ENCODE data around the gene ZNF780A. TPM values are rescaled to one million over a fixed set of nuclear protein-coding genes. Genes with fewer than 3 reads are reported as not detected.
A peak's percentile ranks its signal among the peaks of the same experiment; 100 is the strongest.
"Not testable (repeated sequence)": the region's sequence is repeated elsewhere in the genome, so short reads cannot be mapped to it uniquely, and the experiment has no call there.

Gene ZNF780A
- total RNA-seq, 2 experiments from 2014 or later: 19.0 to 20.7 TPM

GRCh38 chr19:40059624-40060023, 31.1 kb downstream of the ZNF780A start:
- Mint-ChIP-seq H3K36me3 (peaks cover 14% of the 10 kb centered on the region), H3K27me3 (peaks cover 15% of the 10 kb centered on the region), H3K27ac (no peak overlapping the region), H3K4me1 (peaks cover 16% of the 10 kb centered on the region), H3K9me3 (ENCODE audit: low read depth) (peaks cover 24% of the 10 kb centered on the region), H3K4me3 (no peak overlapping the region)
- DNase-seq (no peak), ATAC-seq (no peak)
- CTCF ChIA-PET: interaction anchor here (1.2 kb wide), 1 partner anchor 62 kb away, joined by 4 read pairs; the partner anchor contains the start of gene ZNF546

GRCh38 chr19:40057166-40057565, 33.6 kb downstream of the ZNF780A start:
- Mint-ChIP-seq H3K4me3 (peak overlapping the region; percentile 95), H3K27me3 (peaks cover 15% of the 10 kb centered on the region), H3K27ac (no peak overlapping the region), H3K36me3 (peaks cover 32% of the 10 kb centered on the region), H3K4me1 (peaks cover 30% of the 10 kb centered on the region), H3K9me3 (ENCODE audit: low read depth) (peaks cover 13% of the 10 kb centered on the region)
- CTCF ChIA-PET: interaction anchor here (1.2 to 1.5 kb wide), 3 partner anchors 86 to 506 kb away, joined by 3 to 4 read pairs (median 4); partner anchors contain the start of gene PSMC4
- ATAC-seq (no peak), DNase-seq (no peak)

- Mint-ChIP-seq H3K4me3 (peak overlapping the region; percentile 95), H3K36me3 (peaks cover 36% of the 10 kb centered on the region), H3K4me1 (peaks cover 30% of the 10 kb centered on the region), H3K9me3 (ENCODE audit: low read depth) (peaks cover 14% of the 10 kb centered on the region), H3K27ac (peak overlapping the region; percentile 91), H3K27me3 (peaks cover 15% of the 10 kb centered on the region)
- DNase-seq: no peak
- CTCF ChIA-PET: interaction anchor here (1.2 to 1.5 kb wide), 2 partner anchors 86 to 109 kb away, joined by 4 read pairs; partner anchors contain the start of gene PSMC4
- no peak for ATAC-seq
Measured at GRCh38 chr19:40056505-40056904, 34.2 kb downstream of the ZNF780A start.

GRCh38 chr19:40055832-40056504, 34.8 kb downstream of the ZNF780A start, which contains the start of gene ZNF780B:
TSS of gene ZNF780B (minus strand) at chr19:40056231. CDS start at chr19:40050332, 5,899 bp downstream.
- H3K36me3 Mint-ChIP-seq: peaks cover 37% of the 10 kb centered on the region
- peaks cover 30% of the 10 kb centered on the region for H3K4me1 Mint-ChIP-seq
- peak within 1 kb of the TSS; percentile 91 for H3K27ac Mint-ChIP-seq
- ATAC-seq (peak; percentile 89), DNase-seq (peak; percentile 90)
- peak within 1 kb of the TSS; percentile 95 for H3K4me3 Mint-ChIP-seq
- CTCF ChIA-PET: interaction anchor here (1.0 to 1.8 kb wide), 4 partner anchors 35 to 110 kb away, joined by 4 to 5 read pairs (median 4); partner anchors contain the start of genes PSMC4 and ZNF780A
- peaks cover 16% of the 10 kb centered on the region for H3K9me3 Mint-ChIP-seq (ENCODE audit: low read depth)
- H3K27me3 Mint-ChIP-seq: peaks cover 15% of the 10 kb centered on the region

GRCh38 chr19:40055049-40055448, 35.7 kb downstream of the ZNF780A start:
- Mint-ChIP-seq H3K27me3 (peaks cover 12% of the 10 kb centered on the region), H3K9me3 (ENCODE audit: low read depth) (peaks cover 16% of the 10 kb centered on the region), H3K4me3 (peak overlapping the region; percentile 95), H3K4me1 (peaks cover 30% of the 10 kb centered on the region), H3K36me3 (peaks cover 43% of the 10 kb centered on the region), H3K27ac (no peak overlapping the region)
- no peak for ATAC-seq
- no peak for DNase-seq
- CTCF ChIA-PET: interaction anchor here (1.0 to 1.8 kb wide), 3 partner anchors 36 to 84 kb away, joined by 3 to 5 read pairs (median 4); partner anchors contain the start of genes PSMC4 and ZNF780A

- Mint-ChIP-seq H3K9me3 (ENCODE audit: low read depth) (peaks cover 13% of the 10 kb centered on the region), H3K4me3 (peak overlapping the region; percentile 95), H3K36me3 (peaks cover 42% of the 10 kb centered on the region), H3K4me1 (peaks cover 30% of the 10 kb centered on the region), H3K27me3 (peaks cover 8% of the 10 kb centered on the region), H3K27ac (no peak overlapping the region)
- CTCF ChIA-PET: interaction anchor here (1.0 to 1.8 kb wide), 3 partner anchors 36 to 84 kb away, joined by 3 to 5 read pairs (median 4); partner anchors contain the start of genes PSMC4 and ZNF780A
- DNase-seq: no peak
- no peak for ATAC-seq
Measured at GRCh38 chr19:40054632-40055031, 36.1 kb downstream of the ZNF780A start.

GRCh38 chr19:40053491-40053890, 37.3 kb downstream of the ZNF780A start:
- Mint-ChIP-seq H3K27ac (no peak overlapping the region), H3K36me3 (peaks cover 49% of the 10 kb centered on the region), H3K4me1 (peaks cover 30% of the 10 kb centered on the region), H3K4me3 (no peak overlapping the region), H3K9me3 (ENCODE audit: low read depth) (peaks cover 8% of the 10 kb centered on the region), H3K27me3 (peaks cover 3% of the 10 kb centered on the region)
- DNase-seq: no peak
- ATAC-seq: no peak
- CTCF ChIA-PET: no interaction called here

- H3K4me1 Mint-ChIP-seq, CTCF ChIA-PET, H3K4me3 Mint-ChIP-seq, H3K27me3 Mint-ChIP-seq, DNase-seq, ATAC-seq, H3K27ac Mint-ChIP-seq: not testable (repeated sequence)
- peaks cover 47% of the 10 kb centered on the region for H3K36me3 Mint-ChIP-seq
- peaks cover 27% of the 10 kb centered on the region for H3K9me3 Mint-ChIP-seq (ENCODE audit: low read depth)
Measured at GRCh38 chr19:40041718-40042117, 49.0 kb downstream of the ZNF780A start.

- ATAC-seq, H3K27ac Mint-ChIP-seq, DNase-seq, CTCF ChIA-PET, H3K4me1 Mint-ChIP-seq, H3K27me3 Mint-ChIP-seq, H3K4me3 Mint-ChIP-seq: not testable (repeated sequence)
- Mint-ChIP-seq H3K36me3 (peaks cover 35% of the 10 kb centered on the region), H3K9me3 (ENCODE audit: low read depth) (peaks cover 40% of the 10 kb centered on the region)
Measured at GRCh38 chr19:40038047-40038446, 52.7 kb downstream of the ZNF780A start.

- DNase-seq (no peak), ATAC-seq (no peak)
- H3K9me3 Mint-ChIP-seq (ENCODE audit: low read depth): peaks cover 47% of the 10 kb centered on the region
- CTCF ChIA-PET: no interaction called here
- H3K4me1 Mint-ChIP-seq: no peaks in the 10 kb centered on the region
- no peak overlapping the region for H3K4me3 Mint-ChIP-seq
- no peak overlapping the region for H3K27ac Mint-ChIP-seq
- H3K36me3 Mint-ChIP-seq: peaks cover 41% of the 10 kb centered on the region
- H3K27me3 Mint-ChIP-seq: no peaks in the 10 kb centered on the region
Measured at GRCh38 chr19:40035996-40036395, 54.7 kb downstream of the ZNF780A start.

GRCh38 chr19:40033989-40034560, 56.7 kb downstream of the ZNF780A start:
- Mint-ChIP-seq H3K4me1 (no peaks in the 10 kb centered on the region), H3K27me3 (no peaks in the 10 kb centered on the region), H3K4me3 (no peak overlapping the region), H3K9me3 (ENCODE audit: low read depth) (peaks cover 52% of the 10 kb centered on the region), H3K27ac (no peak overlapping the region), H3K36me3 (peaks cover 47% of the 10 kb centered on the region)
- CTCF ChIA-PET: no interaction called here
- ATAC-seq (no peak), DNase-seq (no peak)

GRCh38 chr19:40026597-40026970, 64.2 kb downstream of the ZNF780A start:
- H3K27ac Mint-ChIP-seq: no peak overlapping the region
- DNase-seq: no peak
- no peak for ATAC-seq
- H3K9me3 Mint-ChIP-seq (ENCODE audit: low read depth): peaks cover 54% of the 10 kb centered on the region
- CTCF ChIA-PET: no interaction called here
- H3K27me3 Mint-ChIP-seq: no peaks in the 10 kb centered on the region
- H3K4me3 Mint-ChIP-seq: no peak overlapping the region
- H3K4me1 Mint-ChIP-seq: no peaks in the 10 kb centered on the region
- peaks cover 29% of the 10 kb centered on the region for H3K36me3 Mint-ChIP-seq

GRCh38 chr19:40025938-40026596, 64.7 kb downstream of the ZNF780A start:
- Mint-ChIP-seq H3K27me3 (no peaks in the 10 kb centered on the region), H3K4me1 (no peaks in the 10 kb centered on the region), H3K27ac (no peak overlapping the region), H3K36me3 (peaks cover 28% of the 10 kb centered on the region), H3K4me3 (no peak overlapping the region), H3K9me3 (ENCODE audit: low read depth) (peaks cover 55% of the 10 kb centered on the region)
- ATAC-seq (no peak), DNase-seq (no peak)
- CTCF ChIA-PET: no interaction called here
